NCI-H524 (cell line): Measurements from ENCODE around the gene AP5Z1.
A peak's percentile ranks its signal among the peaks of the same experiment; 100 is the strongest.

ENCODE experiments used
- DNase-seq, 2 experiments: peaks; one replicate each; lab custom pipeline; 2025; lab: John Stamatoyannopoulos, UW

AP5Z1 gene

GRCh38 chr7:4745971-4746919, 29.2 kb upstream of the AP5Z1 start:
- DNase-seq: no peak

DNA sequence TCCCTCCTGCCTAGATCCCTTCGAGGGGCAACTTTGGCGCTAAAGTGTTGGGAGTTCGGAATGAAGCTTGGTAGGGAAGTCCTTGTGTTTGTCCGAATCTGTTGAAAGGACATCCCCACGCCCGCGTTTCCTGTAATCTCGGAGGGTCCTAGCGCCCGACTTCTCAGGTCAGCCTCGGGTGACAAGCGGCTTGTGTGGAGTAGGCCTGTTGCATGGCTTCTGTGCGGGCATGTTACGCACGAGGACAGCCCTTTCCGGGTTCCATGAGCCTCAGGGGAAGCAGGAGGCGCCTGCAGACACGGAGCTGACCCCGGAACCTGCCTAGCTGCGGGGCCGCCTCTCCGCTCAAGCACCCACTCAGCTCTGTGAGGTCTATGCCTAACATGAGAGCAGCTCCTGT, 28.4 kb upstream of the AP5Z1 start:
- no peak for DNase-seq

DNA sequence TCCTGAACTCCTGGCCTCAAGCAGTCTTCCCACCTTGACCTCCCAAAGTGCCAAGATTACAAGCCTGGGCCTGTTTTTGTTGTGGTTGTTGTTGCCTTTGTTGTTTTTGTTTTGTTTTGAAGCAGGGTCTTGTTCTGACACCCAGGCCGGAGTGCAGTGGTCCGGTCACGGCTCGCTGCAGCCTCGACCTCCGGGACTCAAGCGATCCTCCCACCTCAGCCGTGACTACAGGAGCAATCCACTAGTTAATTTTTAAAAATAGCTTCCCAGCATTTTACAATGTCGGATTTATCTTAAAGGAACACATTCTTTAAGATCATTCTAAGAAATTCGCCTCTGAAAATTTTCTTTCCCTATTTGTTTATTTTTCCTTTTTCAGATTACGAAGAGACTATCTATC, 27.7 kb upstream of the AP5Z1 start:
- DNase-seq: no peak

- DNase-seq: no peak
These were observed 27.2 kb upstream of the AP5Z1 start for GRCh38 chr7:4748231-4748681.

GRCh38 chr7:4749363-4749762, 26.1 kb upstream of the AP5Z1 start:
- DNase-seq: no peak

- DNase-seq: no peak
These were observed 25.6 kb upstream of the AP5Z1 start for GRCh38 chr7:4749798-4750197.

DNA sequence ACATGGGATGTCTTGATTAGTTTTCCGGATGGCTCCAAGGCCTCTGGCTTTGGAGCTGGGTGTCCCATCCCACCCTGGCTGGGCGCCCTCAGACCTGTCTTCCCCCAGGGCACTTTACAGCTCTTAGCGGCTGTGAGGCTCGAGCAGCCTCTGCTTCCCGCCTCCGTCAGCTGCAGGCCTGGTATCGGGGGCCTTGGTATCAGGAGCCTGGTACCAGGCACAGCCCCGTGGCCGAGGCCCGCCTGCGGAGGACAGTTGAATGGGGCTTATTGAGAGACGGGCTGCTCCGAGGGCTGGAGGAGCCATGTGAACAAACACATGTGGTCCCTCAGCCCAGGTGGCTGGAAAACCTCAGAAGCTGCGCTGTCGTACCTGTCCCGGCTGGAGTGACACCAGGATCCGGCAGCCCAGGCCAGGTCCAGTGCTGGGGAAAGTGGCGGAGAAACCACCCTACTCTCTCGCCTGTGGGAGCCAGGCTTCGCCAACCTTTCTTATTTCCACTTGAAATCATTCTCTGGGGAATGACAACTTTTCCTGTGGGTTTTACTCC, 23.9 kb upstream of the AP5Z1 start:
- DNase-seq: no peak

DNA sequence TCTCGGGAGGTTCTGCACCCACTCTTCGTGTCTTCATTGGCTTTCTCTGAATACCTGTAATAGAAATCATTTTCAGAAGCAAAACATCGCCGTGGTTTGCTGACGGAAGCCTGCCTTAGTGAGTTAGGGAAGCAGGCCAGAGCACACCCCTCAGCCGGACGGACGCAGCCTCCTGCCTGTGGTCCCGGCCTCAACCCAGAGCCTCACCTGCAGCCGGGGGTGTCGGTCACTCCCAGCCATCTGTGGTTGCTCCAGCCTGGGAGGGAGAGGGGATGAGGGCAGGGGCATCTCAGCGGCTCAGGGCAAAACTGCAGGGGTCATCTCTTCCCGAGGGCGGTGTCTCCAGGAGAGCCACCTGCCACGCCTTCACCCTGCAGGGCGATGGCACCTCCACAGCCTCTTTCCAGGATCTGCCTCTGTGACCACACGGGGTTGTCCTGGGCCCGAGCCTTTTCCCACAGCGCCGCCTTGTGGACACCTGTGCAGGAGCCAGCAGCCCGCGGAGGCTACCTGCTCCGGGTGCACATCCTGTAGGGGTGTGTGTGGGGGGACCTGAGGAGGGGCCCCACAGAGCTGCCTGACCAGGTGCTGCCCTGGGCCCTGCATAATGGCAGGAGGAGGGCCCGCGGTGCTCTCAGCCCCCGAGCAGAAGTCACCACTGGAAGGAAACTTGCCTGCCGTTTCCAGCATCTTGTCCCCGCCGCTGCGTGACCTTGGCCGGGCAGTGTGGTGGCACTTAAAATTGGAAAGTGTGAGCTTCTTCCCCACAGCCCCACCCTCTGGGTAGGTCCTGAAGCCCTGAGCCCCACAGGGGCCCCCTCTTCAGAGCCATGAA, 21.6 kb upstream of the AP5Z1 start:
- peak; percentile 1 to 30 for DNase-seq

- no peak for DNase-seq
These were observed 20.9 kb upstream of the AP5Z1 start for GRCh38 chr7:4754433-4755010.

- DNase-seq: no peak
These were observed 20.4 kb upstream of the AP5Z1 start for GRCh38 chr7:4755045-4755444.

DNA sequence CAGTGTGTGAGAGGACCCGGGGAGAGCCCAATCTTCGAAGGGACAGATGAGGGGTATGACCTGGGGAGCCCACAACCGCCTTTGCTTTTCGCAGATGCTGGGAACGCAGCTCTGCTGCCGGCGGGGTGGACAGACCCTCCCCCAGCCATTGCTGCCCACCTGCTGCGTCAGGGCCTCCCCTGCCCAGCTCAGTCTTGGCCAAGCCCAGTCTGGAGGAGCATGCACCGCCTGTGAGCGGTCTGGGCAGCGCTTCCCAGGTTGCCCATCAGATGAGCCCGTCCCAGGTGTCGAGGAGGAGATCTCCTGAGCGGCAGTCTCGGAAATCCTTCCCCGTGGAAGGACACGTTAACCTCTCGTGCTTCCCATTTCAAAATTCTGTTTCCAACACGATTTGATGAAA, 17.3 kb upstream of the AP5Z1 start:
- no peak for DNase-seq

DNA sequence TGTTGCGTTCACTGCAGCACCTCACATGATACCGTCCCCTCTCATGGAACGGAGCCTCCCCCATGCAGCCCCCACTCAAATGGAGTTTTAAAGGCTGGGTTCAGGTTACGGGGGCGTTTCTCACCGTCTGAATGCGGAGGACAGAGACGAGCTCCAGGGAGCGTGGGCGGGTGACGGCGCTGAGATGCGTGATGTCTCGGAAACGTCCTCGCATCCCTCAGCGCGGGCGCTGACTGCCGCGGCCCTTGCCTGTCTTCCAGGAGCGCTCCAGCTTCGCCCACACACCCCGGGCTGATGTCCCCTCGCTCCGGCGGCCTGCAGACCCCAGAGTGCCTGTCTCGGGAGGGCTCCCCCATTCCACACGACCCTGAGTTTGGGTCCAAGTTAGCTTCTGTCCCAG, 16.6 kb upstream of the AP5Z1 start:
- DNase-seq: no peak

DNA sequence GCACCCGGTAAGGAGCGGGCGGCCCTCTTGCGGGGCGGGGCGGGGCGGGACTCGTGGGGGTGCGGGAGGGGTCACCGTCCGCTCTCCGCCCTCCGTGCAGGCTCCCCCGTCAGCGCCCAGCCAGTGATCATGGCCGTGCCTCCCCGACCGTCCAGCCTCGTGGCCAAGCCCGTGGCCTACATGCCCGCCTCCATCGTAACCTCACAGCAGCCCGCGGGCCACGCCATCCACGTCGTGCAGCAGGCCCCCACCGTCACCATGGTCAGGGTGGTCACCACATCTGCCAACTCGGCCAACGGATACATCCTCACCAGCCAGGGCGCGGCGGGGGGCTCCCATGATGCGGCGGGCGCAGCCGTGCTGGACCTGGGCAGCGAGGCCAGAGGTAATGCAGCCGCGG, 16.2 kb upstream of the AP5Z1 start:
- DNase-seq: no peak

GRCh38 chr7:4760952-4761351, 14.5 kb upstream of the AP5Z1 start:
- DNase-seq: no peak

DNA sequence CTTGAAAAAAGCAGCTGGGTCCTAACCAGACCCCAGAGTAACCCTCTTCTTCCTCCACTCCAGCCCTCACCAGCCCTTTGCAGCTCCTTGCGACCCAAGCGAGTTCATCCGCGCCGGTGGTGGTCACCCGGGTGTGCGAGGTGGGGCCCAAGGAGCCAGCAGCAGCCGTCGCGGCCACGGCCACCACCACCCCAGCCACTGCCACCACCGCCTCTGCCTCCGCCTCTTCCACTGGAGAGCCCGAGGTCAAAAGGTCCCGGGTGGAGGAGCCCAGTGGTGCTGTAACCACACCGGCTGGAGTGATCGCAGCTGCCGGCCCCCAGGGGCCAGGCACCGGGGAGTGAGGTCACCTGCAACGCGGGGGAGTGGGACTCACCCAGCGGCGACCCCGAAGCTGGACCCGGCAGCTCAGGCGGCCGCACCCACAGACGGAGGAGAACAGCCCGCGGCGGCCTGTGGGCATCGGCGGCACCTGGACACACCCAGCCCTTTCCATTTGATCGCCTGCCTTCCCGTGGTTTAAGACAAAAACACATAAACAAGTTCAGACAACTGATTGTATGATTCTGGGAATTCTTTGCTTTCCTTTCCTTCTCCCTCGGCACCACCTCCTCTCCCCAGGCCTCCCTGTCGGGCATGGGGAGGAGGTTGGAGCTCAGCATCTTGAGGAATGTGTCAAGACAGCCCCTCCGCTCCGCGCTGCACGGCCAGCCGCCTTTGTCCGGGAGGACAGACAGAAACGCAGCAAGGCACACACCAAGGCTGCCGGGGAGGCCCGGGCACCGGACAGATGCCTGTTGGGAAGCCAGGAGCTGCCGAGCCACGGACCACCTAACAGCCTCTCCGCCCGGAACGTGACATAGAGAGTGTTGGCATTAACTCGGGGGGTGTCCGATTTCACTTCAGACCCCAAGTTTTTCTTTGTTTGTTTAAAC, 13.0 kb upstream of the AP5Z1 start:
- DNase-seq: no peak

DNA sequence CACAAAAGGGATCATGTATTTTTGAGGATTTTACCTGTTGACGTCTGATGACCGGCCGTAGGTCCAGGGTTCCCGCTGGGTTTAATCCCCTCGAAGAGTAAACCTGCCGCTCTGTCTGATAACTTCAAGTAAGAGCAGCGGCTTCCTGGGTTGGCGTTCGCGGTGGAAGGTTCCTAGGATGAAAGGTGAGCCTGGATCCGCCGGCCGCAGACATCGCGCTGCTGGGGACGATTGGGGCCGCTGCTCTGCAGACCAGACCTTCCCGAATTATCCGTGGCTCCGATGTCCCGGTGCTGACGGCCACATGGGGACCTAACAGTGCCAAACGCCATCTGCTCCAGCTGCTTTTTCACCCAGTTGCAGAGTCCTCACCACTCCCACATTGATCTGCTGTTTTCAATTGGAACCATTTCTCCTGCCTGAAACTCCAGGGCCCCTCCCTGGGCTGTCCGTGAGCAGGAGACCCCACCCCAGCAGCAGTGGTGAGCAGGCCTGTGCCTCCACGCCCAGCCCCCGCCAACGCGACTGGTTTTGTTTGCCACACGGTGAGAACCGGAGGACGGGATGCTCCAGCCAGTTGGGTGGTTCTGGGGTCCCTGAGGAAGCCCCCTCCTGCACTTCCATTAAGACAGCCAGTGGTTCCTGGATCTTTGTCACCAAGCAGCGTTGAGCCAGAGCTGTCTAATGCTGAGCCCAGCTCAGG, 12.2 kb upstream of the AP5Z1 start:
- no peak for DNase-seq

DNA sequence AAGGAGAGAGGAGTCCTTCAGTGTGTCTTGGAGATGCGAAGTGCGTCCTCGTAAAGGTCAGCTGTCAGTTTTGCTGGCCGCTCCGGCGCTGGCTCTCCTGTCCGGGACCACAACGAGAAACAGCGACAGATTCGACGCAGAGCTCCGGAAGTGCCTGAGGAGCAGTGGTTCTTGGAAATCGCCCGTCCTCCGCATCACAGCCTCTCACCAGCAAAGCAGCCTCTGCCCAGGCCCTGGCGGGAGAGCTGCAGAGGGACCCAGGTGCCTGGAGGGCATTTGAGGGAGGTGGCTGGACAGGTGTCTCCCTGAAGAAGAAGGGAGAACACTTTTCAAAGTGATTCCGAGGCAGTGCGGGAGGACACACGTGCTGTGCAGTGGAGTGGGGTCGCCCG, 11.6 kb upstream of the AP5Z1 start:
- DNase-seq: no peak

DNA sequence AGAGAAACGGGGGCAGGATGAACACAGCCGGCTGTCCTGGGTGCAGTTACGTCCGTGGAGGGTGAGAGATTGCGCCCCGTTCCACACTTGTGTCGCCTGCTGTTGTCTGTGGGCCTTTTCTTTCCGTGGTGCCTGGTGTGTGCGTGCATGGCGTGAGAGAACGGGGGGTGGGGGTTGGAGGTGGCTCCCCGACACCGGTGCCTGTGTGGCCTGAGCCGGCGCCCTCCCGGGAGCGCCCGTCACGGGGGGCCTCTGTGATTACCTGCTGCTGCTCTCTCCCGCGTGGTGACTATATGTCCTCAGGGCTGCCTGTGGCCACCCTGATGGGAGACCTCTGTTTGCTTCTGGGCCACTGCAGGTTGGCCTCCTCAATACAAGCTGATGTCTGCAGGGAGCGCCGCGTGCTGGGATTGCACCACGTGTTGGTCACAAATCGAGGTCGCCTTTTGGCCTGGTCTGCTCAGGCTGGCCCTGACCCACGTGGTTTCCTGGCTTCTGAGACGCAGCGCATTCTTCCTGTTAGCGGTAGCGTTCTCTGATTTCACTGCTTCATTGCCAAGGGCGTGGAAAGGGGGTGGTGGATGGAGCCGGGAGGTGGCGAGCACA, 10.9 kb upstream of the AP5Z1 start:
- DNase-seq: no peak

DNA sequence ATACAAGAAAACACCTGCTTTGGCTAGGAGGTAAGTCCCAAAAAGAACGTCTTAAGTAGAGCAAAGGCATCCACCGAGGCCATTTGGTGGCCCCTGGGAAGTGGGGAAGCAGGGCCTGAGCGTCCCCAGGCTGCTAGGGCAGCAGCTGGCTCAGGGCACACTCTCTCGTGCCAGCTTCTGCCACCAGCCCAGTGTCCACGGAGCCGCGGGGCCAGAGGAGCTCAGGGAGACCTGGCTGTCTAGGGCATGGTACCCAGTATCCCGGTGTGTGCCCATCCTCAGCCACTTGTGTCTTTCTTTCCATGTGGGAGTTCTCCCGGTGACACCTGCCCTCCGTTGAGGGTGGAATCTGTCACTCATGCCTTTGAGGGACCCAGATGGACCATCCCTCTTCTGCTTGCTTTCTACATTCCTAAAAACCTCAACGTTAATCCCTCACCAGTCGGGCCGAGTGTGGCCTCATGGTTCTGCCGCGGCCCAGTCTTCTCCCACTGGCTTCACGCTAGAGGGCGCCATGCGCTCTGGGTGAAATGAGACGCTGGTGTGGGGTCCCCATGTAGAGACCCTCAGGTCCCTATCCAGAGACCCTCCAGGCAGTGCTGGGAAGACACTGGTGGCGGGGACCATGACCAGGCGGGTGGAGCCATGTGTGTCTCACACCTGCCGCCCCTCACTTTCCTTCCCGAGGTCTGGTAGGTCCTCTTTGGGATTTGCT, 9.5 kb upstream of the AP5Z1 start:
- no peak for DNase-seq
